ENCODE results near the gene RALY. TPM values are rescaled to one million over a fixed set of nuclear protein-coding genes. Genes with fewer than 3 reads are reported as not detected.

Gene RALY
- total RNA-seq, 2 experiments from 2014 or later = 136 to 163 TPM

GRCh38 chr20:34074101-34074760, 80.5 kb downstream of the RALY start:
- peaks cover 86% of the 10 kb centered on the region for H3K36me3 ChIP-seq (ENCODE audit: insufficient read depth, low read length)

GRCh38 chr20:34075647-34076046, 81.9 kb downstream of the RALY start:
- no peaks in the 10 kb centered on the region for H3K9me2 ChIP-seq (ENCODE audit: insufficient read depth, low read length)
- H3K27ac ChIP-seq (ENCODE audit: low read depth, low read length, poor library complexity, severe bottlenecking) = no peak overlapping the region
- no peaks in the 10 kb centered on the region for H3K4me1 ChIP-seq (ENCODE audit: insufficient read depth, low read length, poor library complexity, severe bottlenecking)
- H3K9me3 ChIP-seq (ENCODE audit: low read length) = no peaks in the 10 kb centered on the region
- DNase-seq (ENCODE audit: low spot score) = no peak
- no peak overlapping the region for H3K4me3 ChIP-seq (ENCODE audit: low read depth, low read length, poor library complexity, severe bottlenecking)
- peaks cover 11% of the 10 kb centered on the region; the same call in 1 of the 2 replicates for H3K79me2 ChIP-seq (ENCODE audit: insufficient read depth, low read depth, low read length)
- no peak overlapping the region for H2AFZ ChIP-seq (ENCODE audit: low read length)
- peaks cover 97% of the 10 kb centered on the region for H3K36me3 ChIP-seq (ENCODE audit: insufficient read depth, low read length)
- H3K4me2 ChIP-seq (ENCODE audit: low read length) = no peak overlapping the region
- intact Hi-C loops (cut with micrococcal nuclease; ENCODE audit: unreplicated experiment) = no loop called here
- H4K20me1 ChIP-seq (ENCODE audit: insufficient read depth, low read length) = peaks cover 6% of the 10 kb centered on the region
- TF ChIP-seq EZH2phosphoT487 (IDR thresholded peaks at IDR 0.05; ENCODE audit: borderline replicate concordance, low read depth, low read length) (no peak), CTCF (conservative IDR thresholded peaks at IDR 0.05; ENCODE audit: low read length) (0 out of 2 replicates have a peak, but pooled peaks have one; percentile 24)
- POLR2A ChIA-PET = no interaction called here
- CTCF ChIA-PET (ENCODE audit: unreplicated experiment) = no interaction called here
- no TSS peak for BruUV-seq (replicated peaks)

More at GRCh38 chr20:34074101-34074760, 80.5 kb downstream of the RALY start:
- peaks cover 11% of the 10 kb centered on the region for H3K4me1 ChIP-seq (ENCODE audit: insufficient read depth, low read length, poor library complexity, severe bottlenecking)
- no peaks in the 10 kb centered on the region for H3K9me3 ChIP-seq (ENCODE audit: low read length)
- ChIA-PET POLR2A (no interaction called here), CTCF (ENCODE audit: unreplicated experiment) (interaction anchor here (0.8 kb wide), 1 partner anchor 214 kb away, joined by 3 read pairs; no protein-coding TSS in a partner anchor)
- no peaks in the 10 kb centered on the region for H3K9me2 ChIP-seq (ENCODE audit: insufficient read depth, low read length)
- BruUV-seq (replicated peaks) = no TSS peak
- no peak overlapping the region for H3K4me2 ChIP-seq (ENCODE audit: low read length)
- H3K4me3 ChIP-seq (ENCODE audit: low read depth, low read length, poor library complexity, severe bottlenecking) = no peak overlapping the region
- no peak for TF ChIP-seq CTCF (conservative IDR thresholded peaks at IDR 0.05; ENCODE audit: low read length)
- TF ChIP-seq EZH2phosphoT487 (IDR thresholded peaks at IDR 0.05; ENCODE audit: borderline replicate concordance, low read depth, low read length) = no peak
- intact Hi-C loops (cut with micrococcal nuclease; ENCODE audit: unreplicated experiment) = no loop called here
- H4K20me1 ChIP-seq (ENCODE audit: insufficient read depth, low read length) = peaks cover 6% of the 10 kb centered on the region
- H3K79me2 ChIP-seq (ENCODE audit: insufficient read depth, low read depth, low read length) = peaks cover 23% of the 10 kb centered on the region; the same call in 1 of the 2 replicates
- DNase-seq (ENCODE audit: low spot score) = no peak
- H3K27ac ChIP-seq (ENCODE audit: low read depth, low read length, poor library complexity, severe bottlenecking) = no peak overlapping the region
- H2AFZ ChIP-seq (ENCODE audit: low read length) = no peak overlapping the region

GRCh38 chr20:34076952-34077351, 83.2 kb downstream of the RALY start:
- intact Hi-C loops (cut with micrococcal nuclease; ENCODE audit: unreplicated experiment) = no loop called here
- CTCF ChIA-PET (ENCODE audit: unreplicated experiment) = no interaction called here
- Histone ChIP-seq H2AFZ (ENCODE audit: low read length) (no peak overlapping the region), H3K36me3 (ENCODE audit: insufficient read depth, low read length) (peaks cover 100% of the 10 kb centered on the region), H4K20me1 (ENCODE audit: insufficient read depth, low read length) (peaks cover under 1% of the 10 kb centered on the region; the same call in 1 of the 2 replicates), H3K4me2 (ENCODE audit: low read length) (no peak overlapping the region), H3K4me3 (ENCODE audit: low read depth, low read length, poor library complexity, severe bottlenecking) (no peak overlapping the region), H3K9me2 (ENCODE audit: insufficient read depth, low read length) (no peaks in the 10 kb centered on the region), H3K9me3 (ENCODE audit: low read length) (no peaks in the 10 kb centered on the region), H3K79me2 (ENCODE audit: insufficient read depth, low read depth, low read length) (peaks cover 4% of the 10 kb centered on the region; the same call in 1 of the 2 replicates), H3K27ac (ENCODE audit: low read depth, low read length, poor library complexity, severe bottlenecking) (no peak overlapping the region), H3K4me1 (ENCODE audit: insufficient read depth, low read length, poor library complexity, severe bottlenecking) (peaks cover 7% of the 10 kb centered on the region)
- TF ChIP-seq CTCF (conservative IDR thresholded peaks at IDR 0.05; ENCODE audit: low read length) (no peak), EZH2phosphoT487 (IDR thresholded peaks at IDR 0.05; ENCODE audit: borderline replicate concordance, low read depth, low read length) (no peak)
- DNase-seq (ENCODE audit: low spot score) = no peak
- POLR2A ChIA-PET = interaction anchor here (1.1 kb wide), 1 partner anchor 23 kb away, joined by 3 read pairs; no protein-coding TSS in a partner anchor
- BruUV-seq (replicated peaks) = no TSS peak
